MM.1S (cell line): ENCODE data around the gene FLAD1.

ENCODE experiments used
- DNase-seq: peaks from one replicate; pipeline ENCODE4 v3.0.0-alpha.2; 2015
- H2AFZ ChIP-seq: fragments of 300-600 bp; sonication (generic); 2 replicates; pipeline ENCODE4 v1.6.0; 2016; ENCODE audit warnings: antibody characterized with exemption, low read length
- H3F3A ChIP-seq: fragments of 300-600 bp; sonication (generic); 2 replicates; pipeline ENCODE4 v1.6.1; 2016; ENCODE audit warnings: mild to moderate bottlenecking, antibody characterized with exemption, low read length, moderate library complexity, mixed read lengths; ENCODE audit not compliant: insufficient read depth
- H3K27ac ChIP-seq: fragments of 300-600 bp; sonication (generic); 2 replicates; pipeline ENCODE4 v1.5.1; 2016; ENCODE audit warnings: mild to moderate bottlenecking, low read length
- H3K27me3 ChIP-seq: fragments of 300-600 bp; sonication (generic); replicated peaks from 2 replicates; pipeline ENCODE4 v1.6.0; 2016; ENCODE audit warnings: low read length; ENCODE audit not compliant: insufficient read depth
- H3K36me3 ChIP-seq: fragments of 300-600 bp; sonication (generic); replicated peaks from 2 replicates; pipeline ENCODE4 v1.6.1; 2016; ENCODE audit warnings: mild to moderate bottlenecking, low read length, mixed read lengths; ENCODE audit not compliant: insufficient read depth
- H3K4me1 ChIP-seq: fragments of 300-600 bp; sonication (generic); 2 replicates; pipeline ENCODE4 v1.6.1; 2016; ENCODE audit warnings: low read length, mixed read lengths
- H3K4me2 ChIP-seq: fragments of 300-600 bp; sonication (generic); 2 replicates; pipeline ENCODE4 v1.6.0; 2016; ENCODE audit warnings: low read depth, low read length
- H3K4me3 ChIP-seq: fragments of 300-600 bp; sonication (generic); 2 replicates; pipeline ENCODE4 v1.5.1; 2016; ENCODE audit warnings: low read length, mixed read lengths
- H3K79me2 ChIP-seq: fragments of 300-600 bp; sonication (generic); 2 replicates; pipeline ENCODE4 v1.6.1; 2016; ENCODE audit warnings: mixed run types, low read length, mixed read lengths
- H3K9ac ChIP-seq: fragments of 300-600 bp; sonication (generic); 2 replicates; pipeline ENCODE4 v1.6.1; 2016; ENCODE audit warnings: low read length, mixed read lengths
- H3K9me2 ChIP-seq: fragments of 300-600 bp; sonication (generic); replicated peaks from 2 replicates; pipeline ENCODE4 v1.6.1; 2016; ENCODE audit warnings: mild to moderate bottlenecking, low read length, mixed read lengths; ENCODE audit not compliant: insufficient read depth
- H3K9me3 ChIP-seq: fragments of 300-600 bp; sonication (generic); replicated peaks from 2 replicates; pipeline ENCODE4 v1.6.1; 2016; ENCODE audit warnings: mild to moderate bottlenecking, low read length, mixed read lengths; ENCODE audit not compliant: insufficient read depth
- H4K20me1 ChIP-seq: fragments of 300-600 bp; sonication (generic); 2 replicates; pipeline ENCODE4 v1.6.1; 2016; ENCODE audit warnings: mild to moderate bottlenecking, low read length, moderate library complexity, mixed read lengths; ENCODE audit not compliant: insufficient read depth
- EZH2 ChIP-seq: fragments of 300-600 bp; sonication (generic); optimal IDR thresholded peaks from 2 replicates; pipeline ENCODE3; 2017; ENCODE audit warnings: low read depth, mild to moderate bottlenecking, antibody characterized with exemption, low read length, mixed read lengths
- EZH2phosphoT487 ChIP-seq: fragments of 300-600 bp; sonication (generic); IDR thresholded peaks from 2 replicates; pipeline ENCODE4 v1.6.1; 2018; ENCODE audit warnings: antibody characterized with exemption, low read length
- TF ChIP-seq, protein P1 (sequence below): fragments of 300-600 bp; sonication (generic); IDR thresholded peaks from 2 replicates; pipeline ENCODE4 v1.5.1; 2016; ENCODE audit warnings: antibody characterized with exemption, low read length, mixed read lengths

Gene FLAD1

DNA sequence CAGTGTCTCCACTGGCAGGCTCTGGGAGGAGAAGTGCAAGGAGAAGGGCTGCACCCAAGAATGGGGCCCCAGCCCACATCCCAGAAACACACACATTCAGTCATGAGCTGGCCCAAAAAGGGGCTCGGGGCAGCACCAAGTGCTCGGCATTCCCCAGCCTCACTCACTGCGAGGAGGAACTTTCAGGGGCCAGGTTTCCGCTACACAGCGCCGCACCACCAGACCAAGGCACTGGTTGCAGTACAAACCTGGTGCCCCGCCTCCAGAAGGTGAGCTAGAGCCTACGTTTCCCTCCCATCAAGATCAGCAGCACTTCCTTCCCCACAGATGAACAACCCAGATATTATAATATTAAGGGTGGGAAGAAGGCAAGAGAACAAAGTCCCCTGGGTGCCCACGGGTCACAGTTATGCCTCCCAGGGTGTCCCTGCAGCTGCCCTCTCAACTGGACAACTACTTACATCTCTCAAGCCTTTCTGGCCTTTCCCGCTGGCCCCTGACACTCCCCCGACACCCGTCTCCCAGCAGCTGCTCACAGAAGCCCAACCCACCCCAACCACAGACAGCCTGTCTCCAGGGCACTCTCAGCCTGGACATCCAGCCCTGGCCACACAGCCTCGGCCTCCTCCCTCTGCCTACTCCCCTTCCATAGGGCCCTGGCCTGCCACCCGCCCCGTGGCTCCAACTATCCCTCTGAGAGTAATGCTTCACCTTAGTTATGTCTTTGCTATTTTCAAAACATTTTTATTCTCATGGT lies 31.1 kb upstream of the FLAD1 start:
- DNase-seq = peak; percentile 93
- H3K4me2 ChIP-seq = peak overlapping the region; percentile 90
- no peaks in the 10 kb centered on the region for H4K20me1 ChIP-seq
- H3K27me3 ChIP-seq = no peaks in the 10 kb centered on the region
- 0 out of 2 replicates have a peak, but pooled peaks cover 5% of the 10 kb centered on the region for H3K36me3 ChIP-seq
- no peaks in the 10 kb centered on the region for H3K9me2 ChIP-seq
- H3K4me1 ChIP-seq = peaks cover 57% of the 10 kb centered on the region
- peaks cover 81% of the 10 kb centered on the region for H3F3A ChIP-seq
- H2AFZ ChIP-seq = no peak overlapping the region
- peak overlapping the region; percentile 92 for H3K9ac ChIP-seq
- H3K27ac ChIP-seq = peak overlapping the region; percentile 95
- no peaks in the 10 kb centered on the region for H3K9me3 ChIP-seq
- peak overlapping the region; percentile 80 for H3K4me3 ChIP-seq
- TF ChIP-seq EZH2 (no peak), EZH2phosphoT487 (no peak)
- TF ChIP-seq, protein P1, sequence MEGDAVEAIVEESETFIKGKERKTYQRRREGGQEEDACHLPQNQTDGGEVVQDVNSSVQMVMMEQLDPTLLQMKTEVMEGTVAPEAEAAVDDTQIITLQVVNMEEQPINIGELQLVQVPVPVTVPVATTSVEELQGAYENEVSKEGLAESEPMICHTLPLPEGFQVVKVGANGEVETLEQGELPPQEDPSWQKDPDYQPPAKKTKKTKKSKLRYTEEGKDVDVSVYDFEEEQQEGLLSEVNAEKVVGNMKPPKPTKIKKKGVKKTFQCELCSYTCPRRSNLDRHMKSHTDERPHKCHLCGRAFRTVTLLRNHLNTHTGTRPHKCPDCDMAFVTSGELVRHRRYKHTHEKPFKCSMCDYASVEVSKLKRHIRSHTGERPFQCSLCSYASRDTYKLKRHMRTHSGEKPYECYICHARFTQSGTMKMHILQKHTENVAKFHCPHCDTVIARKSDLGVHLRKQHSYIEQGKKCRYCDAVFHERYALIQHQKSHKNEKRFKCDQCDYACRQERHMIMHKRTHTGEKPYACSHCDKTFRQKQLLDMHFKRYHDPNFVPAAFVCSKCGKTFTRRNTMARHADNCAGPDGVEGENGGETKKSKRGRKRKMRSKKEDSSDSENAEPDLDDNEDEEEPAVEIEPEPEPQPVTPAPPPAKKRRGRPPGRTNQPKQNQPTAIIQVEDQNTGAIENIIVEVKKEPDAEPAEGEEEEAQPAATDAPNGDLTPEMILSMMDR = no peak
- H3K79me2 ChIP-seq = peaks cover 74% of the 10 kb centered on the region

DNA sequence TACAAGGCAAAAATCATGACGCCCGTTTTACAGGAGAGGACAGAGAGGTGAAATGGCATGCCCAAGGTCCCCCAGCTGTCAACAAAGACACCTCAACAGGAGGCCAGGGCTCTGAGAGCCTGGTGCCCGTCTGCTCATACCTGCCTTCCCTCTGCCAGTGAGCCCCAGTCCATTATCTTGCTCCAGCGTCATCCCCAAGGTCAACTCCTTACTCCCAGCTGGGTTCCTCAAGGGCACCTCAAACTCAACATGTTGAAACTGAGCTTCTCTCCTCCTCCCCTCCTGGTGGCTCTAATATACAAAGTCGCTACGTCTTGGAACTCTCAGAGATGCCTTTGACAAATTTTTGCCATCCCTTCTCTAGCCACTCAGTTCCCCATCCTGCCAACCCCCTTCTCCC lies 30.5 kb upstream of the FLAD1 start:
- H3F3A ChIP-seq = peaks cover 83% of the 10 kb centered on the region
- H3K9me3 ChIP-seq = no peaks in the 10 kb centered on the region
- TF ChIP-seq EZH2phosphoT487 (no peak), EZH2 (no peak)
- TF ChIP-seq, protein P1 = no peak
- peaks cover 52% of the 10 kb centered on the region for H3K4me1 ChIP-seq
- DNase-seq = peak; percentile 44
- H3K27me3 ChIP-seq = no peaks in the 10 kb centered on the region
- no peaks in the 10 kb centered on the region for H4K20me1 ChIP-seq
- peak overlapping the region; percentile 80 for H3K4me3 ChIP-seq
- peak overlapping the region; percentile 95 for H3K27ac ChIP-seq
- H2AFZ ChIP-seq = no peak overlapping the region
- peaks cover 70% of the 10 kb centered on the region for H3K79me2 ChIP-seq
- H3K9ac ChIP-seq = peak overlapping the region; percentile 92
- H3K4me2 ChIP-seq = peak overlapping the region; percentile 90
- no peaks in the 10 kb centered on the region for H3K9me2 ChIP-seq
- H3K36me3 ChIP-seq = 0 out of 2 replicates have a peak, but pooled peaks cover 5% of the 10 kb centered on the region

DNA sequence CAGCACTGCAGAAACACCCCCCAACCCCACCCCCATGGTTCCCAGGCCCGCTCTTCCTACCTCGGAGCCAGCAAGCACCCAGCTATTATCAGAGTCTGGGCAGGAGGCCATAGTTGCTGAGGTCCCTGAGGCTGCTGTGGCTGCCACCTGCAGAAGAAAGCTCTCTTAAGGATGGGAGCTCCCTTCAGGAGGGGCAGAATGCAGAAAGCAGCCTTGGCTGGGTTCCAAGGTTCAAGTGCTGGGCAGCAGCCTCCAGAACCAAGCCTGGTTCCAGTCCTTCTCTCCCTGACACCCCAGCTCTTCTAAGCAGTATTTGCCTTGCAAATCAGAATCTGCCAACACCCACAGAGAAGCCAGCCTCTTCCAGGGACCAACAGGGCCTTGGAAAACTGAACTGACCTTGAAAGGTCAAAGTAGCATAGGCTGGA lies 29.5 kb upstream of the FLAD1 start:
- peak overlapping the region; percentile 95 for H3K27ac ChIP-seq
- 0 out of 2 replicates have a peak, but pooled peaks cover 7% of the 10 kb centered on the region for H3K36me3 ChIP-seq
- peak overlapping the region; percentile 80 for H3K4me3 ChIP-seq
- no peaks in the 10 kb centered on the region for H4K20me1 ChIP-seq
- peaks cover 70% of the 10 kb centered on the region for H3K79me2 ChIP-seq
- H3K9me3 ChIP-seq = no peaks in the 10 kb centered on the region
- DNase-seq = peak; percentile 67
- no peaks in the 10 kb centered on the region for H3K27me3 ChIP-seq
- no peaks in the 10 kb centered on the region for H3K9me2 ChIP-seq
- peaks cover 43% of the 10 kb centered on the region for H3K4me1 ChIP-seq
- TF ChIP-seq EZH2phosphoT487 (no peak), EZH2 (no peak)
- TF ChIP-seq, protein P1 = no peak
- peak overlapping the region; percentile 92 for H3K9ac ChIP-seq
- peaks cover 83% of the 10 kb centered on the region for H3F3A ChIP-seq
- H2AFZ ChIP-seq = no peak overlapping the region
- peak overlapping the region; percentile 90 for H3K4me2 ChIP-seq
